GM21737 (cell line): ENCODE measurements around the gene CAB39L.

Source experiments
- ATAC-seq: cut with Tn5 transposase; IDR thresholded peaks from one replicate; pipeline ENCODE4 v1.9.1; 2021; ENCODE audit warnings: mild to moderate bottlenecking, moderate library complexity; ENCODE audit not compliant: unreplicated experiment

Gene CAB39L

DNA sequence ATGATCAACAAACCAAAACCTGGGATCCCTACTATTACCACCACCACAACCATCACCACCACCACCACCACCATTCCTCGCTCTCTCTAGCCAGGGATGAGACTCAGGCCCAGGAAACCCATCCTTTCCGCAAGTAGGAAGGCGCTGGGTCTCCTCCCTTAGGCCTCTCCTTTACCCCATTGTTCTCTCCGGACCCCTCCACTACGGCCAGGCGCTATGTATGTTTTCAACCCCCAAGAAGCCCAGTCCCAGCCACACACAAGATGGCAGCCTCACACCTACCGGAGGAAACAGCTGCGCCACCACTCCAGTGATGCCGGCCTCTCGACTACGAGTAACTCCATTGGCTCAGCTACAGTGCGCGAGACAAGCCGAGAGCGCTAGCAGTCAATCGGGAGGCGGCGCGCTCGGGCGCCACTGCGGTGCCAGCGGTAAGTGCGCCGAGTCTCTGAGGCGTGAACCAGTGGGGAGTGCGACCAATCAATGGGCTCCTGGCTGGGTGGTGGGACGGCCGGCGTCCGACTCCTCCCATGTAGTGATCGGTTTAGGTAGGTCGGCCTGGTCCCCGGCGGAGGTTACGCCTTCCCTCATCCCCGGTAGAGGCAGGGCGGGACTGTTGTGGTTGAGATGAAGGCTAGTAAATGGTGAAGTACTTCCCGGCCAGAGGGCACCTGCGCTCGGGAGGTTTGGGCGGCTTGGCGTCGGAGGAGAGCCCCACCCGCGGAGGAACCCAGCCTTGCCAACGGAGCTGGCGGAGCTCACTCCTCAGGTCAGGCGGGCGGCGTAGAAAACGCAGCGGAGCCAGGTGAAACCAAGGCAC, at the start of gene CAB39L, which contains the start of gene SETDB2:
CAB39L (minus strand) TSS at position 361 of the 820 bp plus-strand sequence. CDS start 61,154 bp downstream, outside the sequence.
SETDB2 (plus strand) TSS at position 571 of the 820 bp plus-strand sequence. CDS start 7,620 bp downstream, outside the sequence.
- ATAC-seq: peak; percentile 92

DNA sequence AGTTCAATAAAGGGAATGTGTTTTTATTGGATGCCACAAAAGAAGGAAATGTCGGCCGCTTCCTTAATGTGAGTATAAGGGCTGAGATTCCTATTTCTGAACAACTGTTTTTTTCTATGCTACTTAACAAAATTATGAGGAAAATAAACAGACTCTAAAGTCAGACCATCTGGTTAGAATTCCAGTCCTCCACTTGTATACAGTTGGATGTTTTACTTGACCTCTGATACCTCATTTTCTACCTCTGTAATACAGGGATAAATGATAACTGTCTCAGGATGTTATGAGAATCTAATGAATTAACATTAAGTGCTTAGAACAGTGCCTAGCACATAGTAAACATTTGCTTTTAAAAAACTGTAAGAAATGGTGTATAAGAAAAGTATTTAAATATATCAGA, 44.7 kb upstream of the CAB39L start:
- ATAC-seq: no peak

DNA sequence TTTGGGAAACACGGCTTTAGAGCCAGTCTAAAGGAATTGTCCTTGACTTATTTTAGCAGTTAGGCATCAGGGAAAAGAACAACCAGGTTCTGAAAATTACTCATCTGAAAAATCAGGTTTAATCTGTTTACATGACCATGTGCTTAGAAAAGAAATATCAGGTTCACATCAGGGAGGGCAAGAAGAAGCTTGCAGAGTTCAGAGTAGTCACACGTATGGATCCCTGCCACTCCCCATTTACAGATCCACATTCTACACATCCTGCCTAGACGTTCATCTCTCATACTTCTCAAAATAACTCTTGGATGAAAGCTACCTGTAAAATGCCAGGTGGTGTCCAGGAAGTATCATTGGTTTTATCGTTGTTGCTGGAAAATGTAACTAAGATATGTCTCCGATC, 37.9 kb upstream of the CAB39L start:
- ATAC-seq: no peak

DNA sequence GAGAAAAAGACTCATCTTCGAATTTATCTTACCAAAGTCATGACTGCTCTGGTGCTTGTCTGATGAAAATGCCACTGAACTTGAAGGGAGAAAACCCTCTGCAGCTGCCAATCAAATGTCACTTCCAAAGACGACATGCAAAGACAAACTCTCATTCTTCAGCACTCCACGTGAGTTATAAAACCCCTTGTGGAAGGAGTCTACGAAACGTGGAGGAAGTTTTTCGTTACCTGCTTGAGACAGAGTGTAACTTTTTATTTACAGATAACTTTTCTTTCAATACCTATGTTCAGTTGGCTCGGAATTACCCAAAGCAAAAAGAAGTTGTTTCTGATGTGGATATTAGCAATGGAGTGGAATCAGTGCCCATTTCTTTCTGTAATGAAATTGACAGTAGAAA, 32.7 kb upstream of the CAB39L start:
- ATAC-seq: no peak

DNA sequence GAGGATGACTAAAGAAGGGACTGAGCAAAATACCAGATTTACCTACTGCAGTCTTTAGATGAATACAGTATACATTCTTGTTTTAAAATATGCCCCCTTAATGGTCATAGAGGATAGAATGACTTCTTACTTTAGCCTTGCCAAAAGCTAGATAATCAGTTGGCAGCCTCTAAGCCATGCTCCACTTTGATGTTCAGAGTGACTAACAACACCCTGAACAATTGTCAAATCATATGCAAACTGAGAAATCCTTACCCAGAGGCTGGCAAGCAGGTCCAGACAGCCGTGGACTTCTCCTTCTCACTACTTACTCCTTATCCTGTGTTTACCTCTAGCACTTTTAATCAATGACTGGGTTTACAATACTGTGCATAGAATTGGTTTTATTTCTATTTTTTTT, 28.3 kb upstream of the CAB39L start:
- ATAC-seq: no peak

DNA sequence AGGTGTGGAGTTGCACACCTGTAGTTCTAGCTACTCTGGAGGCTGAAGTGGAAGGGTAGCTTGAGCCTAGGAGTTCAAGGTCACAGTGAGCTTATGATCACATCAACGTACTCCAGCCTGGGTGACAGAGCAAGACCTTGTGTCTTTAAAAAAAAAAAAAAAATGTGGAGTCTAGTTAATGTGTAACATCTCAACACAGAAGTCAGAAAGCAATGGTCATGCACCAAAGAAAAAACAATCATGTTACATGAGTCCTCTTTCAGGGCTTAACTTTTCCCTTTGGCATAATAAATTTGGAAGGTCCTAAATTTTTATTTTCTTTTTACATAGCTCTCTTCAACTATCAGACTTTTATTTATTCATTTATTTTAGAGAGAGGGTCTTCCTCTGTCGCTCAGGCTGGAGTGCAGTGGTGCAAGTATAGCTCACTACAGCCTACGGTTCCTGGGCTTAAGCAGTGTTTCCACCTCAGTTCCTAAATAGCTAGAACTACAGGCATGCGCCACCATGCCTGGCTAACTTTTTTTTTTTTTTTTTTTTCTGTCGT, 22.5 kb upstream of the CAB39L start:
- ATAC-seq: no peak

DNA sequence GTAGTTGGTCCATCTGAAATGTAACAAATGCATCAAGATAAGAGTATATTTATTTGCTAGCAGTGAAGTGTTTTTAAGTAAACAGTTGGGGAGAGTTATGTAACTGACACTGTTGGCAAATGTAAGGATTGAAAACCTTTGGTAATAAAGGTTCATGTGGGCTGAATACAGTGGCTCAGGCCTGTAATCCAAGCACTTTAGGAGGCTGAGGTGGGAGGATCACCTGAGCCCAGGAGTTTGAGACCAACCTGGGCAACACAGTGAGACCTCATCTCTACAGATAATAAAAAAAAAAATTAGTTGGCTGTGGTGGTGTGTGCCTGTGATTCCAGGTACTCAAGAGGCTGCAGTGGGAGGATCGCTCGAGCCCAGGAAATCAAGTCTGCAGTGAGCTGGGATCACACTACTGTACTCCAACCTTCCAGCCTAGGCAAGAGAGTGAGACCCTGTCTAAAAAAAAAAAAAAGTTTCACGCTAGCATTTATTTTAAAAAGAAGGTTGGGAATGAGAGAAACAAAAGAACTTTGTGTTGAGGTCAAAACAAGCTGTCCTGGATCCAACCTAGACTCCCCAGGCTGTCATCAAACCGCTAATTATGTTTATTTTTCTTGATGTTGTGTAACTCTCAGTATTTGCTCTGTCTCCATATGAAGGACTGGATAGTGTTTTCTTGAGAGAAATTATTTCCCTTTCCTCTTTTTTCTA, 20.9 kb upstream of the CAB39L start:
- ATAC-seq: no peak

DNA sequence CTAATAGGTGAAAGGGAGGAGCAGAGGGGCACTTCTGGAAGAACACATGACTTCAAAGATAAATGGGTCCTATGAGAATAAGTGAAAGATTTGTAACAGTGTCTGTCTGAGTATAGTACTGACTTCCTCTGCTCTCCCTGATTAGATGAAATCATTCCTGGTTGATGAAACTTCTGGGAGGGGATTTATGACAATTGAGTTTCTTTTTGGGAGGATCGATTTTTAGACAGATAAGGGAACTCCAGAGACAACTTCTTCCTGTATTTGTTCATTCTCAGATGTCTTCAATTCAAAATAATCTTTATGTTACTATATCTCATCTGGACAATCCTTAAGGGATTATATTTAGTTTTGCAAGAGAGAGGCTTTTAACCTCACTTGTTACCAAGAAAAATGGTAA, 20.2 kb upstream of the CAB39L start:
- ATAC-seq: no peak

DNA sequence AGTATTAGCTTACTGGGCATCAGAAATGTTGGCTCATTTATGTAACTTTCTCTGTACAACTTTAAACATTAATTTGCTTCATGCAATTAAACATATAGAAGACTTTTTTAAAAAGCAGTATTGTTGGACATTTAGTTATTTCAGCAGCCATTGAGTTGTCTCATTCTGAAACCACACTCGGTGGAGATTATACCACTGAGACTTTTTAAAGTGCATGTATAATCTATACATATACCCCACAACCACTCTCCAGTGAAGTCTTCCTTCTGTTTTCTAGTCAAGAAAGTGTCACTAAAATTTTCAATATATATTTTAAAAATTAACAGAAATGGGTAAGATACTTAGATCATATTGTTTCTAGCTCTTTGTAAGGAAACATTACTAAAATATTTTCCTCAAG, 15.7 kb upstream of the CAB39L start:
- ATAC-seq: no peak

DNA sequence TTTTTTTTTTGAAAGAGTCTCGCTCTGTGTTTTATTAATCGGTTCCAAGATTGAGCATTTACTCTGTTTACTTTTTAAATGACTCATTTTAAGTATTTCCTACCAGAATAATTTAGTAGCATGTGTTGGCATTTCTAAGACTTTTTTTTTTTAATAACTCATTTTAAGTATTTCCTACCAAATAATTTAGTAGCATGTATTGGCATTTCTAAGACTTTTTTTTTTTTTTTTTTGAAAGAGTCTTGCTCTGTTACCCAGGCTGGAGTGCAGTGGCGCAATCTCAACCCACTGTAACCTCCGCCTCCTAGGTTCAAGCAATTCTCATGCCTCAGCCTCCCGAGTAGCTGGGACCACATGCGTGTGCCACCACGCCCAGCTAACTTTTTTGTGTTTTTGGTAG, 13.4 kb upstream of the CAB39L start:
- ATAC-seq: no peak

DNA sequence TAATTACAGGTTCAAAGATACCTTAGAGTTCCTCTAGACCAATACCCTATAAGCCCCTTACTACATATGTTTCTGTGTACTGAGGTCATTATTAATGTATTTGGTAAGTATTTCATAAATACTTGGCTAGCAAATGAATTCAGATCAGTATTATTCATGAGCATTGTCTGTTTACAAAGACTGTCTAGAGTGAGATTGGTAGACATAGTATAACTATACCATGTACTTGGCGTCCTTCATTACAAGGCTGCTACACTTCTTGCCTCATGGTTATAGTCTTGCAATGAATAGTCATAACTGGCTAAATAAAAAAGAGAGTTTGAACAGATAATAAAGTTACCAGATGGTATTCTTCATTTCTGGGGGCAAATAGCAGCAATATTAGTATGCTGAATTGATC, 12.3 kb upstream of the CAB39L start:
- ATAC-seq: no peak

DNA sequence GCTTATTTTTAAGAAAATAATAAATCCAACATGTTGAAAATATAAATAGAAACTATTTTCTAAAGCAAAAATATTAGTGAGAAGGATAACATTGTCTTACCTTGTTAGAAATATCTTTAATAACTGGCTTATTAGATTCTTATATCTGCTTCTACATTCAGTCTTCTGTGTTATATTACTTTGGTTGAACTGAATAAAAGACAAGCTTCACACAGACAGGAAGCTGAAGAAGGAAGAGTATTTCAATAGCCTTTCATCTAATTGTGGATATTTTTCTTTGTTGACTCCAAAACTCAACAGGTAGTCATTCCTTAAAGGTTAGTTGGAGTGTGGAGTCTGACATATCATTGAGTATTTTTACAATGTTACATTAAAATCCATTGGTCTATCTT, 11.1 kb upstream of the CAB39L start:
- peak; percentile 25 for ATAC-seq

DNA sequence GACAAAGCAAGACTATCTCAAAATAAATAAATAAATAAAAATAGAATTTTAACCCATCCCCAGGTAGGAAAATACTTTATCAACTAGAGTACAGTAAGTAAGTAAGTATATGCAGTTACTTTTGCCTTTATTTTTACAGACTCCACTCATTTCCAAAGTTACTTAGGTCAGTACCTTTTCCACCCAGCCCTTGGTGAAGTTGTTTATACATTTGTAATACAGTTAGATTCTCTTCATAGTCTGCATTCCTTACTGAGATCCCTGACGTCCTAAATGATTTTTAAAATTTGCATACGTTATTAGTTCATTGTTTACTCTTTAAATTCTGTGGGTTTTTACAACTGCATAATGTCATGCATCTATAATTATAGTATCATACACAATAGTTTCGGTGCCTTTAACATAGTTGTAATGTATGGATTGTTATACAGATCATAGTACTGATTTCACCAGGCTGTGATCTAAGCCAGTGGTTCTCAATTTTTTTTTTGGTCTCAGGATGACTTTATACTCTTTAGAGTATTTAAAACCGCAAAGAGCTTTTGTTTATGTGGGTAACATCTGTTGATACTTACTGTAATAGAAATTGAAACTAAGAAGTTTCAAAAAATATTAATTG, 10.6 kb upstream of the CAB39L start:
- ATAC-seq: peak; percentile 72

DNA sequence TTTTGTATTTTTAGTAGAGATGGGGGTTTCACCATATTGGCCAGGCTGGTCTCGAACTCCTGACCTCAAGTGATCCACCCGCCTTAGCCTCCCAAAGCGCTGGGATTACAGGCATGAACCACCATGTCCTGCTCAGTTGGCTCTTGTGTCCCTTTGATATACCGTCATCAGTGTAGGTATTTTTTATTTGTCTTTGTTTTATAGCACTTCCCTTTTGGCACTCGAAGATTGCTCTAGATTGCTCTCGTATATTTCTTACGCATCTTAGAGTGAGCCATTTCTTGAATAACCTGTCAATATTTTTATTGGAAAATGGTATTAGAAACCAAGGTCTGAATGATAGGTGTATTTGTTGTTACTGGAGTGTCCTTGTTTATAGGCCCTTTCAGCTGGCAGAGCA, 9.6 kb upstream of the CAB39L start:
- no peak for ATAC-seq

DNA sequence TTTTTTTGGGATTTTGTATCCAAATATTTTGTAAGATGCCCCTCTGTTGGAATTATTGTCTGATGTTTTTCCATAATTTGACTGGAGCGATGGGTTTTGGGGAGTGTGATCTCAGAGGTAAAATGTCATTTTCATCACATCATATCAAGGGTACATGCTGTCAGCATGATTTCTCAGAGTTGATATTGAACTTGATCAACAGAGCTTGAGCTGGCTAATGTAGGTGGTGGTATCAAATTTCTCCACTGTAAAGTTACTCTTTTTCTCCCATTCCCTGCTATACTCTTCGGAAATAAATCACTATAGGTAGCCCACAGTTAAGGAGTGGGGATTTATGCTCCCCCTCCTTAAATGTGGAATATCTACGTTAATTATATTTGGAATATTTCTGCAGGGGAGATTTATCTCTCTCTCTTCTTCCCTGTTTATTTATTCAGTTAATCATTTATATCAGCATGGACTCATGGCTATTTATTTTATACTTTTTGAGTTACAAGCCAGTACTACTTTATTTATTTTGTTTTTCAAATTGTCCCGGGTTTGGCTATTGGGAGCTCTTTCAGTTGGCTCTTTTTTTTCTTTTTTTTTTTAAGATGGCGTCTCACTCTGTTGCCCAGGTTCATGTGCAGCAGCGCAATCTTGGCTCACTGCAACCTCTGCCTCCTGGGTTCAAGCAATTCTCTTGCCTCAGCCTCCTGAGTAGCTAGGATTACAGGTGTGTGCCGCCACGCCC, 9.0 kb upstream of the CAB39L start:
- ATAC-seq: no peak

DNA sequence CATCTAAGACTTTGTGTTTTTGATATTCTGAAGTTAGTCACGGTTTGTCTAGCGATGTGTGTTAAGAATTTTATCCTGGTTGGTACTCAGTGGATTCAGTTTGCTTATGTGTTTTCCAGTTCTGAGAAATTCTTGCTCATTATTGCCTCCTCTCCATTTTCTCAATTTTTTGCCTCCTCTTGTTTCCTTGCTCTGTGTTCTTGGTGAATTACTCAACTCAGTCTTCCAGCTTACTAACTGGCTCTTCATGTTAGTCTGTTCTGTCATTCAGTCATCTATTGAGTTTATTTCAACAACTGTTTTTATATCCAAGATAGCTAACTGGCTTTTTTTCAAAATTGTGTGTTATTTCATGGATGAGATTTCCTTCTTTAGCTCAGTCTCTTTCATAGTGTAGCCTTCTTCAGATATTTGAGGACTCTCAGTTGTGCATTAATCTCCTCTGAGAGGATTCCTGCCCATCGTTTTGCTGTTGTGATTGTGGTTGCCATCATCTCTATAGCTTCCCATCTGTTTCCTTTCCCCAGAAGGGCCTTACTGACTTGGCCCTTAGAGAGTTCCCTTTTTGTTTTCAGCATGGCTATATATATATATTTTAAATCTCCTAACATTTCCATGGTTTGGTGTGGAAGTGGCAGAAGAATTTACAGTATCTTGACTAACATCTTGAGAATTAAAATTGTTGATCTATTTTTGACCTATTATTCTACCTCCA, 6.4 kb upstream of the CAB39L start:
- ATAC-seq: no peak

DNA sequence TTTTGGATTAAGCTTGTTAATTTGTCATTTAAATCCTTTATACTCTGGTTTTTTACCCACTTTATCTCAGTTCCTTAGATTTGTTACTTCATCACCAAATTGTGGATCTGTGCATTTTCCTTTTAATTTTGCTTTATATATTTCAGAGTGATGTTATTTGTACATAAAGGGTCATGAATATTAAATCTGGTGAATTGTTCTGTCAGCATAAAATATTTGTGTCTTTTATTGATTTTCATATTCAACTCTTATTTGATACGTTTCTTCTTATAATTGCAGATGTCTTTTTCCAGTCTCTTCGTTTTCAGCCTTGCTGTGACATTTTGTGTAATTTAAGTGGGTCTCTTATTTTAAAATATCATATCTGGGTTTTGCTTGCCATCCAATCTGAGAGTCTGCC, 4.9 kb upstream of the CAB39L start:
- ATAC-seq: no peak

DNA sequence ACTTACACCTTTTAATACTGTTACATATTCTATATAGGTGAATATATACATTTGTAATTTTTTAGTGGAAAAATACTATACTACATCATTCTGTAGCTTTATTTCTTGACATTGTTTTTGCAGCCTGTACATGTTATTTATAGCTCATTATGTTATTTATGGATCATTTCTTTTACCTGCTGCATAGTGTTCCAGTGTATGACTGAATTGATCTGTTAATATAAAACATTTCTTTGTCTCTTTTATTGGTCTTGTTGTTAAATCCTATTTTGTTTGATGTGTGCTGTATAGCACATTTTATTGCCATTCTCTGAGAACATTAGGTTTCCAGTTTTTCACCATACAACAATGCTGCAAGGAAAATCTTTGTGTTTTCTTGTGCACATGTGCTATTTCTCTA, 2.6 kb upstream of the CAB39L start:
- no peak for ATAC-seq

DNA sequence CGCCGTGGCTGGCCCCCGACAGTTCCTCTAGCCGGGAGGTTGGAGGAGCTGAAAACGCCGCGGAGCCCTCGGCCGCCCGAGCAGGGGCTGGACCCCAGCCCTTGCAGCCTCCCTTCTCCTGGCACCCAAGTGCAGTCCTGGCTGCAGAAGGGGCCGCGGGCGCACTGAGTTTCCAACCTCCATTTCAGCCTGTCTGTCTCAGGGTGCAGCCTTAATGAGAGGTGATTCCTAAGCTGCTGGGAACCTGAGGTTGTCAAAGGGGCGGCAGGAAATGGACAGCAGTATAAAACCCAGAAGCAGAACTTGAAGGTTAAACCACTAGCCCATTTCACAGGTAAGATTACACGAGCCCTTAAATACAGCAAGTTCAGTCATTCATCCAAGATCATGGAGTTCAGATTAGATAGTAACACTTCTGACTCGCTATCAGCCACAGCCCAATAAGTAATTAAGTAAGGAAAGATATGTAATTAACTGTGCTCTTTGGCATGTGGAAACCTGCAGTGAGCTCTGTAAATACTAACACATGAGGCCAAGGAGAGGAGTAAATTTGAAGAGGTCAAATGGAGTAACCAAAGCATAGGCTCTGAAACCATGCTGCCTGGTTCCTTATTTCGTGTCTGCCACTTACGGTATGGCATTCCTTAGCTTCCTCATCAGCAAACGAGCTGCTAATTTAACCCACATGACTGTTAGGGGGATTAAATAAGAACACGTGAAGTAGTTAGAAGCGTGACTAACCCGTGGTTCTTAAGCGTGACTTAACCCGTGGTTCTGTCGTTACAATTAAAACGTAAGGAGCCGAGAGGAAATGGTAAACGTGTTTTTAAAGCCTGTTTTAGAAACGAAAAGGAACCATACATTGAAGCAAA, 896 bp upstream of the CAB39L start:
- ATAC-seq: peak; percentile 5
